ENCODE measurements around the gene DOP1B. TPM values are rescaled to one million over a fixed set of nuclear protein-coding genes. Genes with fewer than 3 reads are reported as not detected.
A peak's percentile ranks its signal among the peaks of the same experiment; 100 is the strongest.

DOP1B gene
- total and polyA plus RNA-seq, 12 donors: 1.1 to 39.1 (median 6.9) TPM

DNA sequence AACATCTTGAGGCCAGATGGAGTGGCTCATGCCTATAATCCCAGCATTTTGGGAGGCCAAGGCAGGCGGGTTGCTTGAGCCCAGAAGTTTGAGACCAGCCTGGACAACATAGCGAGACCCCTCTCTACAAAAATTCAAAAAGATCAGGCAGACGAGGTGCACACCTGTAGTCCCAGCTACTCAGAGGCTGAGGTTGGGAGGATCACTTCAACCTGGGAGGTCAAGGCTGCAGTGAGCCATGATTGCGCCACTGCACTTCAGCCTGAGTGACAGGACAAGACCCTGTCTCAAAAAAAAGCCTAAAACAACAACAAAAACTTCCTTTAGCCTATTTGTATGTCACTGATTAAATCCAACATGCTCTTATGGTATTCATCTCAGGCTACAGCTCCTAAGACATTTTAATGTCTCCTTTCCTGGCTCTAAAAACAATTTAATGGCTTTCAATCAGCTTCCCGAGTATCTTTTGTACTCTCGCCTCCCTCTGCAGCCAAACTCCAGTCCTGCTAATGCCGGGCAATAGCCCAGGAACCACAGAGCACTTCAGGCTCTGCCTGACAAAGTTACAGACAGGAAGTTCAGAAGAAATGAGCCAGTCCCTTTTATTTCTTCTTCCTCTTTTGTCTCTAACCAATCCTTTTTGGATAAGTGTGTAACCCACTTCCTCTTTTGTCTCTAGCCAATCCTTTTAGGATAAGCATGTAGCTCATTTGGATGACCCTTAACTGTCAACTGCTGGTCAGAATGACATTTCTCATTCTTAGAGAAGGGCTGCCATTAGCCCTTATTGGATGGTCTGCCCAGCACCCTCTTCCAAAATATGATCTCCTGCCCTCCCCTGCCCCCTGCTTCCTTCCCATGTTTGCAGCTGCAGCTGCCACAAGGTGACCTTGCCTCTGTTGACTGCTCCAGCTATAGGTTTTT, 6.6 kb upstream of the DOP1B start:
- Histone ChIP-seq H3K9me3 (replicated peaks in 1 of 3) (no peaks in the 10 kb centered on the region), H3K36me3 (replicated peaks in 1 of 2) (no peaks in the 10 kb centered on the region), H3K4me3 (no peak overlapping the region), H3K27ac (peak overlapping the region in 4 of 5 donors; percentile 13 to 79 (median 52)), H3K27me3 (no peaks in the 10 kb centered on the region), H3K4me1 (replicated peaks in 1 of 2) (peaks cover 0 to 15% of the 10 kb centered on the region in 2 donors)
- peak in 2 of 7 donors; percentile 30 to 44 for DNase-seq
- TF ChIP-seq, protein P1, sequence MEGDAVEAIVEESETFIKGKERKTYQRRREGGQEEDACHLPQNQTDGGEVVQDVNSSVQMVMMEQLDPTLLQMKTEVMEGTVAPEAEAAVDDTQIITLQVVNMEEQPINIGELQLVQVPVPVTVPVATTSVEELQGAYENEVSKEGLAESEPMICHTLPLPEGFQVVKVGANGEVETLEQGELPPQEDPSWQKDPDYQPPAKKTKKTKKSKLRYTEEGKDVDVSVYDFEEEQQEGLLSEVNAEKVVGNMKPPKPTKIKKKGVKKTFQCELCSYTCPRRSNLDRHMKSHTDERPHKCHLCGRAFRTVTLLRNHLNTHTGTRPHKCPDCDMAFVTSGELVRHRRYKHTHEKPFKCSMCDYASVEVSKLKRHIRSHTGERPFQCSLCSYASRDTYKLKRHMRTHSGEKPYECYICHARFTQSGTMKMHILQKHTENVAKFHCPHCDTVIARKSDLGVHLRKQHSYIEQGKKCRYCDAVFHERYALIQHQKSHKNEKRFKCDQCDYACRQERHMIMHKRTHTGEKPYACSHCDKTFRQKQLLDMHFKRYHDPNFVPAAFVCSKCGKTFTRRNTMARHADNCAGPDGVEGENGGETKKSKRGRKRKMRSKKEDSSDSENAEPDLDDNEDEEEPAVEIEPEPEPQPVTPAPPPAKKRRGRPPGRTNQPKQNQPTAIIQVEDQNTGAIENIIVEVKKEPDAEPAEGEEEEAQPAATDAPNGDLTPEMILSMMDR (IDR thresholded peaks at IDR 0.05): no peak
- no peak for TF ChIP-seq POLR2A (IDR thresholded peaks at IDR 0.05)
- WGBS, 4 donors: 54 to 66% (median 64%) methylated on average over 7 of the region's 7 CpGs
- intact Hi-C loops (cut with DNase I): loop anchor here in 1 of 2 donors (10.0 kb wide), 1 partner anchor 55 kb away; no protein-coding TSS in a partner anchor

- Histone ChIP-seq H3K4me3 (peak overlapping the region in 2 of 4 donors; percentile 60 to 74), H3K27me3 (no peaks in the 10 kb centered on the region), H3K9me3 (replicated peaks in 1 of 3) (no peaks in the 10 kb centered on the region), H3K27ac (peak overlapping the region in 2 of 5 donors; percentile 53 to 69), H3K36me3 (replicated peaks in 1 of 2) (no peaks in the 10 kb centered on the region), H3K4me1 (replicated peaks in 1 of 2) (peaks cover 0 to 14% of the 10 kb centered on the region in 2 donors)
- intact Hi-C loops (cut with DNase I): no loop called here
- peak in 2 of 7 donors; percentile 37 to 60 for DNase-seq
- 6 to 14% (median 7%) methylated on average over 1 to 53 of the region's 53 CpGs; no CpG with 5 or more reads in 1 of the 4 donors for WGBS, 4 donors
- peak; percentile 88 to 92 for TF ChIP-seq POLR2A (IDR thresholded peaks at IDR 0.05)
- TF ChIP-seq, protein P1 (IDR thresholded peaks at IDR 0.05): no peak
Observed at GRCh38 chr21:36155603-36156338, 853 bp upstream of the DOP1B start.

DNA sequence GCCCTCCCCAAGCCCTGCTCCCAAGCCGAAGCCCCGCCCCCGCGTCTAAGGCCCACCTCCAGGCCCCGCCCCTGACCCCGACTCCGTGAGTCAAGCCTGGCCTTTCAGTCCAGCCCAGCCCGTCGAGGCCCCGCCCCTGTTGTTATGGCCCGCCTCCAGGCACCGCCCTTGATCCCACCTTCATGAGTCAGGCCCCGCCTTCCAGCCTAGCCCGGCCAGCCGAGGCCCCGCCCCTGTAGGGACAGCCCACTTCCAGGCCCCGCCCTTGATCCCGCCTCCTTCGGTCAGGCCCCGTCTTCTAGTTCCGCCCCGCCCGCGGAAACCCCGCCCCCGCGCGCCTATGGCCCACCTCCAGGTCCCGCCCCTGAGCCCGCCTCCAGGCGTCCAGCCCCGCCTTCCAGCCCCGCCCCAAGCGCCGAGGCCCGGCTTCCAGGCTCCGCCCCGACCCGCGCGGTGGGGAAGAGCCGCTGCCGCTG, 247 bp upstream of the DOP1B start:
- Histone ChIP-seq H3K27me3 (no peaks in the 10 kb centered on the region), H3K4me1 (replicated peaks in 1 of 2) (peaks cover 0 to 14% of the 10 kb centered on the region in 2 donors), H3K36me3 (replicated peaks in 1 of 2) (no peaks in the 10 kb centered on the region), H3K27ac (peak overlapping the region in 4 of 5 donors; percentile 74 to 89 (median 78)), H3K9me3 (replicated peaks in 1 of 3) (no peaks in the 10 kb centered on the region), H3K4me3 (peak overlapping the region; percentile 27 to 94 (median 86))
- peak; percentile 99 to 100 (median 100) for DNase-seq
- WGBS, 4 donors: 0 to 3% (median 0%) methylated on average over 6 to 43 of the region's 43 CpGs
- no peak for TF ChIP-seq POLR2A (IDR thresholded peaks at IDR 0.05)
- TF ChIP-seq, protein P1 (IDR thresholded peaks at IDR 0.05): no peak
- intact Hi-C loops (cut with DNase I): no loop called here

Measured in adrenal gland (tissue), 12 donors.